RWPE2 (cell line): ENCODE measurements around the gene DNAI1.

Source experiments
- ATAC-seq: fragments of 200-7000 bp; cut with Tn5 transposase; 3 replicates; pipeline ENCODE4 v1.9.1; 2021; ENCODE audit warnings: low read depth
- DNase-seq: peaks from one replicate; pipeline ENCODE4 v3.0.0-alpha.2; 2020; ENCODE audit warnings: low spot score
- H3K27ac ChIP-seq: fragments of 450-650 bp; 2 replicates; pipeline ENCODE4 v1.5.1; 2017; ENCODE audit warnings: mild to moderate bottlenecking; ENCODE audit not compliant: poor library complexity, severe bottlenecking
- H3K27me3 ChIP-seq: fragments of 250-450 bp; sonication (Bioruptor Pico); 2 replicates; pipeline ENCODE4 v1.5.1; 2021; ENCODE audit warnings: mild to moderate bottlenecking, moderate library complexity; ENCODE audit not compliant: insufficient read depth, poor library complexity, severe bottlenecking
- H3K36me3 ChIP-seq: fragments of 250-450 bp; sonication (Bioruptor Pico); 2 replicates; pipeline ENCODE4 v1.5.1; 2020; ENCODE audit warnings: low read depth, mild to moderate bottlenecking, moderate library complexity
- H3K4me1 ChIP-seq: fragments of 250-450 bp; sonication (Bioruptor Pico); 2 replicates; pipeline ENCODE4 v1.5.1; 2021; ENCODE audit warnings: mild to moderate bottlenecking, moderate library complexity; ENCODE audit not compliant: insufficient read depth, poor library complexity, severe bottlenecking
- H3K4me3 ChIP-seq: fragments of 250-450 bp; sonication (Bioruptor Pico); 2 replicates; pipeline ENCODE4 v1.5.1; 2021; ENCODE audit warnings: mild to moderate bottlenecking, moderate library complexity; ENCODE audit not compliant: severe bottlenecking
- H3K9me3 ChIP-seq: fragments of 250-450 bp; sonication (Bioruptor Pico); 2 replicates; pipeline ENCODE4 v1.5.1; 2021; ENCODE audit warnings: mild to moderate bottlenecking, moderate library complexity; ENCODE audit not compliant: severe bottlenecking
- TF ChIP-seq, protein P1 (sequence below): fragments of 450-650 bp; IDR thresholded peaks from one replicate; pipeline ENCODE4 v1.5.1; 2017; ENCODE audit warnings: mild to moderate bottlenecking, moderate library complexity; ENCODE audit not compliant: poor library complexity, severe bottlenecking

The DNAI1 gene

DNA sequence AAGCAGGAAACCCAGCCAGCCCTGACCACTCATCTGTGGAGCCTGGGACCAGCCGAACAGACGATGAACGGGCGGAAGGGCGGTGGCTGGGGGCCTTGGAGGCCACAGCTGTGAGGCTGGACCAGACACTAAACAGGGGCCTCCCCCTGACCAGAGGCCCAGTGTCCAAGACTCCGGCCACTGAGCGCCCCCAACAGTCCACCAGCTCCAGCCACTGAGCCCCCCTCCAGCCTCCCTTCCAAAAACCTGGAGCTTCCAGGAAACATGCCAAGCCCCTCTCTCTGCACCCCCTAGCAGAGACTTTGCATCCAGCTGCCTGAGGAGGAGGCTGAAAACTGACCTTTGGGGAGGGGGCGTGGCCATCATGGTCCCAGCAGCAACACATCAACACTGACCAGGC lies 107.7 kb downstream of the DNAI1 start:
- Histone ChIP-seq H3K27me3 (no peaks in the 10 kb centered on the region), H3K4me3 (no peak overlapping the region), H3K27ac (no peak overlapping the region), H3K36me3 (no peaks in the 10 kb centered on the region), H3K4me1 (no peaks in the 10 kb centered on the region), H3K9me3 (no peaks in the 10 kb centered on the region)
- DNase-seq (no peak), ATAC-seq (no peak)
- TF ChIP-seq, protein P1, sequence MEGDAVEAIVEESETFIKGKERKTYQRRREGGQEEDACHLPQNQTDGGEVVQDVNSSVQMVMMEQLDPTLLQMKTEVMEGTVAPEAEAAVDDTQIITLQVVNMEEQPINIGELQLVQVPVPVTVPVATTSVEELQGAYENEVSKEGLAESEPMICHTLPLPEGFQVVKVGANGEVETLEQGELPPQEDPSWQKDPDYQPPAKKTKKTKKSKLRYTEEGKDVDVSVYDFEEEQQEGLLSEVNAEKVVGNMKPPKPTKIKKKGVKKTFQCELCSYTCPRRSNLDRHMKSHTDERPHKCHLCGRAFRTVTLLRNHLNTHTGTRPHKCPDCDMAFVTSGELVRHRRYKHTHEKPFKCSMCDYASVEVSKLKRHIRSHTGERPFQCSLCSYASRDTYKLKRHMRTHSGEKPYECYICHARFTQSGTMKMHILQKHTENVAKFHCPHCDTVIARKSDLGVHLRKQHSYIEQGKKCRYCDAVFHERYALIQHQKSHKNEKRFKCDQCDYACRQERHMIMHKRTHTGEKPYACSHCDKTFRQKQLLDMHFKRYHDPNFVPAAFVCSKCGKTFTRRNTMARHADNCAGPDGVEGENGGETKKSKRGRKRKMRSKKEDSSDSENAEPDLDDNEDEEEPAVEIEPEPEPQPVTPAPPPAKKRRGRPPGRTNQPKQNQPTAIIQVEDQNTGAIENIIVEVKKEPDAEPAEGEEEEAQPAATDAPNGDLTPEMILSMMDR: no peak

- ATAC-seq: no peak
- H3K36me3 ChIP-seq: no peaks in the 10 kb centered on the region
- no peaks in the 10 kb centered on the region for H3K4me1 ChIP-seq
- no peaks in the 10 kb centered on the region for H3K27me3 ChIP-seq
- TF ChIP-seq, protein P1: no peak
- no peak overlapping the region for H3K4me3 ChIP-seq
- DNase-seq: no peak
- no peaks in the 10 kb centered on the region for H3K9me3 ChIP-seq
- H3K27ac ChIP-seq: no peak overlapping the region
These were observed 108.4 kb downstream of the DNAI1 start for GRCh38 chr9:34566972-34567371.

DNA sequence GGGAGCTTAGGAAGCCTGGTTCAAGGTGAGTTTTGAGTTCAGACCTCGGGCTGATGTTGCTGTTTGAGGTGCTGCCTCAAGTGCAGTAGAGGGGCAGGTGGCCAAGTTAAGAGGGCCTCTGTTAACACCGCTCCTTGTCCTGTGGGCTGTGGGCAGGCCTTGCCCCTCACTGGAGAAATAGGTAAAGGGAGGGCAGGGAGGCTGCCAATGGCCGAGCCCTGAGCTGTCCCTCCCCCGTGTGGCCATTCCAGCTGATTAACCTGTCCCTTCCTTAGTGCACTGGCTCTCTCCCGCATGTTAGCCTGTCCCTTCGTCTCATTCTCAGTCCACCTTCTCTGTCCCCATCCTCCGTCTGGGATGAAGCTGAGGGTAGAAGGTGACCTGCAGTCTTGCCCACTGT lies 109.5 kb downstream of the DNAI1 start:
- no peaks in the 10 kb centered on the region for H3K4me1 ChIP-seq
- H3K36me3 ChIP-seq: no peaks in the 10 kb centered on the region
- DNase-seq (no peak), ATAC-seq (no peak)
- TF ChIP-seq, protein P1: no peak
- no peak overlapping the region for H3K27ac ChIP-seq
- H3K9me3 ChIP-seq: no peaks in the 10 kb centered on the region
- H3K4me3 ChIP-seq: no peak overlapping the region
- H3K27me3 ChIP-seq: no peaks in the 10 kb centered on the region

DNA sequence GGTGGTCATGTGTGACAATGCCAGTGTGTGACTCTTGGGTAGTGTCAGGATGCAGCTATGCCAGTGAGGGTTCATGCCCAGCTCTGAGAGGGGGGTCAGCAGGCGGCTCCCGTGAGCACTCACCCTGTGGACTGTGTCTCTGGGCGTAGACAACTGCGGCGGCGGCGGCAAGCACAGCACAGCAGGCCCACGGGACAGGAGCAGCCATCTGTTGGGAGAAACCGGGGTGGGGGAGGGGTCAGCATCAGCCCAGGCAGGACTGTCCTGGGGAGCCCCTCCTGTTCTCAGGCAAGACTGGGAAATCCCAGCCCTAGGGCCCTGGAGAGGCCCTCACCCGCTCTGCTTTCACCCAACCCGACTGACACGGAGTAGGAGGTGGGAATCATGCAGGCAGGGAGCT lies 110.2 kb downstream of the DNAI1 start:
- Histone ChIP-seq H3K4me1 (no peaks in the 10 kb centered on the region), H3K4me3 (no peak overlapping the region), H3K9me3 (no peaks in the 10 kb centered on the region), H3K36me3 (no peaks in the 10 kb centered on the region), H3K27ac (no peak overlapping the region), H3K27me3 (no peaks in the 10 kb centered on the region)
- DNase-seq (no peak), ATAC-seq (no peak)
- TF ChIP-seq, protein P1: no peak

DNA sequence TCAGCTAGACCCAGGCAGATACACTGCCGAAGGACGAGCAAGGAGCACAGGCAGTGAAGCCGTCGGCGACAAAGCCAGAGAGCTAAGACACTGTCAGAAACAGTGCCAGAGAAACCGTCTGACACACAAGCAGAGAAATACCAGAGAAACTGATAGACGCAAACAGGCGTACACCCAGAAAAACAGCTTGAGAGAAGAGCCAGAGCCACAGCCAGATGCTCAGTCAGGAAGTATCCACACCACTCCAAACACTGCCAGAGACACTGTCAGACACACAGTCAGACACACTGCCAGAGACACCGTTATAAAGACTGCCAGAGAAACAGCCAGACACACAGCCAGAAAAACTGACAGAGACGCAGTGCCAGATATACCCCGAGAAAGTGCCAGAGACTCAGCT lies 111.8 kb downstream of the DNAI1 start:
- H3K4me3 ChIP-seq: no peak overlapping the region
- no peaks in the 10 kb centered on the region for H3K27me3 ChIP-seq
- TF ChIP-seq, protein P1: no peak
- no peaks in the 10 kb centered on the region for H3K9me3 ChIP-seq
- no peaks in the 10 kb centered on the region for H3K36me3 ChIP-seq
- ATAC-seq (no peak), DNase-seq (no peak)
- no peak overlapping the region for H3K27ac ChIP-seq
- no peaks in the 10 kb centered on the region for H3K4me1 ChIP-seq
